GM19438 (cell line): ENCODE results near the gene SSBP3.
"Not testable (repeated sequence)": the region's sequence is repeated elsewhere in the genome, so short reads cannot be mapped to it uniquely, and the experiment has no call there.

ENCODE experiments used
- ATAC-seq: cut with Tn5 transposase; IDR thresholded peaks from one replicate; pipeline ENCODE4 v1.9.1; 2021; ENCODE audit warnings: low read depth; ENCODE audit not compliant: unreplicated experiment

SSBP3 gene

DNA sequence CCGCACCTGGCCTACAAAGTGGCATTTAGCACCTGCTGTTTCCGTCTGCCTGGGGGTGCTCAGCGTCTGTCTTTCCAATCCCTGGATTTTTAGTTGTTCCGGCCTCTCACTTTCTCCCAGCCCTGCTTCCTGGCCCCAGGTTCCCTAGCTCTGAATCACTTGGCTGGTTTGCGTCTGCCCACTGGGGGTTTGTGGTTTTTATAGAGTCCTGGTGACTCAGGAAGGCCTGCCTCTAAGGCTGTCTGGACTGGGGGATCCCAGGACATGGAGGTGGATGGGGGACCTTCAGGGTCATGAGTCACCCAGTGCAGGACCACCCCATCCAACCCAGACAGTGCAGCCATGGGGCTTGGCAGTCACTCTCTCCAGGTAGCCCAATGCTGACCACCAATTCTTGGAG, 152.7 kb downstream of the SSBP3 start:
- ATAC-seq = no peak

DNA sequence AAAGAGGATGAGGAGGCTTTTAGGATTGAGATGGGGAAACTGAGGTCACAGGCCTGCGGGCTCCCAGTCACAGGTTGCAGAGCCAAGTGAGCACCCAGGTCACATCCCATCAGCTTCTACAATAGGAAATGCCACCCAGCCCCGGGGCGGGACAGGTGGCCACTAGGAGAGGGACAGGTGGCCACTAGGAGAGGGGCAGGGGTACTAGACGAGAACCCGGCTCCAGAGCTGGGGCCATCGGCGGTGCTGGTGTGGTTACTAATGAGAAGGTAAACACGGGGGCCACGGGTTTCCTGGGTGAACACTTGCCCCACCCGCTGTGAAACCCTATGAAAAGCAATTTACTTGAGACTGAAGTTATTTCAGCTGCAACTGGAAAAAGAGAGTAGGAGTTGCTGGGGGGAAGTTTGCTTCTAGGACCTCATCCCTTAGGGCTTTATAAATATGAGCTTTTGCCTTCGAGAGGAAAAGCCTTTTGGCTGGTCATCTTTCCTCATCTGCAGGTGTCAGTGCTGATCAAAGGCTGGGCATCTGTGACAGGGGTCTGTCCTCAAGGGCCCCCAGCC, 153.7 kb downstream of the SSBP3 start:
- ATAC-seq = no peak

DNA sequence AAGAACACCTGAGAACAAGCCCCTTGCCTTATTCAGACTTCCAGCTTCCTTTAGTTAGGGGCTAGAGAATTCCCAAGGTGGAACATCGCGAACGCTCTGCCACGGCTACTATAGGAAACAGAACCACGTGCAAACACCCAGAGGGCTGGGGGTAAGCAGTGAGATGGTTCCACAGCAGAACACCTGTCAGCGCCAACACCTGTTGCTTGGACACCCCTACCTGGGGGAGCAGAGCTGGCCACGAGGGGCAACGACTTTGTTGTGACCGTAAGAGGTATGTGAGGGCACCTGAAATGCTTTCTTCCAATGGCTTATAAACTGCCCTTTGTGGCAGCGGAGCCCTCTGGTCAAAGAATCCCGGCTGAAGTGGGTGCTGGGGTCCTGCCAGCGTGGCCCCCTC, 155.5 kb downstream of the SSBP3 start:
- no peak for ATAC-seq

DNA sequence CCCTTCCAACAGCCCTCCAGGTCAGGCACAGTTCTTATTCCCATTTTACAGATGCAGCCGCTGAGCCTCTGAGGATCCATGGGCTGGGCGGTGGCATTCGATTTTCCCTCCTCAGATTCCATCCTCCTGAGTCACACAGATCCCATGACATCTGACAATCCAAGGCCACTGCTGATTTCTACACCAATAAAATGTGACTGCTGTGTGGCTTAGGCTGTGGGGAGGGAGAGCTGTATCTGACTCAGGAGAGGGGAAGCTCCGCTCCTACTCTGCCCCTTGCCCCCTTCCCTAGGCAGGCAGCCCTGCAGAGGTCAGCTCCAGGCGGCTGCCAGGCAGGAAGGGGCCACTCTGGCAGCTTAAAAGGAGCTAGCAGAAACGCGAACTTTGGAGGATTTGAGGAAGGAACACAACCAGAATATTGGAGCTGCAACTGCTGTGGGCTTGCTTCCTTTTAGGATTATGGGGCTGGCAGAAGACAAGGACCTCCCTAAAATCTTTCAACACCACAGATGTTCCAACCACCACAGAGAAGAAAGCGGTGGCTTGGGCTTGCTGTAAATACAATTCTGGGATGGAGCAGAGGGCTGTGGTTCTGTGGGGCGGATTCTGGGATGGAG, 156.3 kb downstream of the SSBP3 start:
- no peak for ATAC-seq

DNA sequence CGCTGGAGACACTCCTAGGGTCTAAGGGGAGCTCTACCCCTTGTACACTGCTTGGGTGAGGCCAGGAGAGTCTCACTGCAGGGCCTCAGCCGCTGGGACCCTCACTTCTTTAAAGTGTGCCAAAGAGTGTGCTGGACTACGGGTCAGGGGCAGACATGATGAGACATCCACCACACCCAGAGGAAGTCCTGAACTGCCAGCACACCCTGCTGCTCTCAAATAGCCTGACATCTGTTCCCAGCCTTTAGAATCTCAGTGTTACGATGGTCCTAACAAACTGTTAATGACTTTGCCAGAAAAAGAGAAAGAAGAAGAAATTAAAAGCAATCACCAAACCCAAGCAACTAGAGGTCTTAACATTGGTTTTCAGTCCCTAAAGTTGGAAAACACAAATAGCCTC, 157.2 kb downstream of the SSBP3 start:
- ATAC-seq = no peak

DNA sequence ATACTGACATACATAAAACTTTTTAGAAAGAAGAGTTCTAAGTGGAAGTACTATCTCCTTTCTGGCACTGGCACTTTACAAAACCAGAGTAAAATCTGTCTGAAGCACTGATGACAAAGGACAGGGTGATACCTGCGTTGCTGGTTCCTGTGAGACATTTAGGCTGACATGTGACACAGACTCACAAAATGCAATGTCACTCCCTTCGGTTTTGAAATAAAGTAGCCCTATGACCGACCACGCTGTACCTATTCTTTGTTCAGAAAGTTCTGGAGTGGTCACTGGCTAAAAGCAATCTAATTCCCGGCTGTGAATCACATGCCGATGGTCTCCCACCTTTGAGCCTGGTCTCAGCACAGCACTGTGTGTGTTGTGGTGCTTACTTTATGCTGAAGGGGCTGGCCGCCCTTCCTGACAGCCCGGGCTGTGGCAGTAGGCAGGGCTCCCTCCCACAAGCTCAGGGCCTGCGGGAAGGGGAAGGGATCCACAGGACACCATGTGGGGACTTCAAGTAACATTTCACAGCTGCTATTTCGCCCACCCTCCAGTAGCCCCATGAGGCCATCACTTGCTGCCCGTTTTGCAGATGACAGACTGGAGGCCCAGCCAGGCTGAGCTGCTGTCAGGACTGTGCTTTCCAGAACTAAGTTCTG, 158.2 kb downstream of the SSBP3 start:
- no peak for ATAC-seq

DNA sequence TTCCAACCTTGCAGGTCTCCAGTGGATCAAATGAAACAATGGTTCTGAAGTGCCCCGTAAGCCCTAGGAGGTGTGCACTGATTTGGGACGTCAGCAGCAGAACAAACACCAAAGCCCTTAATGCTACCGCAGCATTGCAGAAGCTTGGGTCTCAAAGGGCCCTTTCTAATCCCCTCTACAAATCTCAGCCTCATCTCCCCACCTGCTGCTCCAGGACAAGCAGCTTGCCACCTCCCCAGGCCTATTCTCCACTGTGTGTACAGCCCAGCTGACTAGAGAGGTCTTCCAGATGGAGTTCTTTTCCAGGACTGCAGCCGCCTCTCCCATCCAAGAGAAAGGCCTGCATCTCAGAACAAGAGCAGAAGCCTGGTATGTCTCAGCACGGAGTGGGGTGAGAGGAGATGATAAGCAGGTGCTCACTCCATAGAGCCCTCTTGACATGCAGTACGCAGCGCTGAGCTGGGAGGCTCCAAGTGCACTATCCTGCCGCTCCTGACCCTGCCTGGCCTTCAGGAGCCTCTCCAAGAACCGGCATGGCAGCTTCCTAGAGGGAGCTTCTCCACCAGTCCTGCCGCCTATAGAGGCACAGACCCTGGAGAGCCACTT, 160.0 kb downstream of the SSBP3 start:
- no peak for ATAC-seq

DNA sequence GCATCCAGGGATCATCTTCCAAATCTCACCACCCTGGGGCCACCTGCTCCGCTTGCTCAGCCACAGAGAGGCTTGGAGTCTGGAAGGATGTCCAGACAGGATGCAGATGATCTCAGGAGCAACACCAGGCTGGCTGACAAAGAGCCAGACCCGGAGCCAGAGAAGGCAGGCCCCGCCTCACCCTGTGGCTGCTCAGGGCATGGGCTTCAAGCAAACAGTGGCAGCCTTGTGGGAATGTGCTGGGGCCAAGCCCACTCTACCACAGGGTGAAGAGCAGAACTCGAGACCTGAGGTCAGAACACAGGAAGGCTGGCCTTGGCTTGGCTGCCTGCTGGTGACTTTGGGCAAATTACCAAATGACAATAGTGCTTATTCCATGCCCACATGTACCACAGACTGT, 160.7 kb downstream of the SSBP3 start:
- no peak for ATAC-seq

DNA sequence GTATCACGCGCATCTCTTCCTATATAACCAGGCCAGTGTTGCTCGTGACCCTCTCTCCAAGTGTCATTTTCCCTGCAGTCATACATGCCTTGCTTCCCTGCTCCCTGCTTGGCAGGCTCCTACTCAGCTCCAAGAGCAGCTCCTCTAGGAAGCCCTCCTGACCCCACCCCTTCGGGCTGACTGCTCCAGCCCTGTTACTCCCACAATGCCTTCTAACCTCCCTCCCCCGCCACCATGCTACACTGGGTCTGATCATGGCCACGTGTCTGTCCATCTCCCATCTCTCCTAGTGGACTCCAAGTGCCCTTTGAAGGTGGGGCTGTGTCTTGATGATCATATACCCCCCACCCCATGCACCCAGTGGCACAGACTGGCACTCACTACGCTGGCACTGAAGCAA, 161.5 kb downstream of the SSBP3 start:
- ATAC-seq = no peak

DNA sequence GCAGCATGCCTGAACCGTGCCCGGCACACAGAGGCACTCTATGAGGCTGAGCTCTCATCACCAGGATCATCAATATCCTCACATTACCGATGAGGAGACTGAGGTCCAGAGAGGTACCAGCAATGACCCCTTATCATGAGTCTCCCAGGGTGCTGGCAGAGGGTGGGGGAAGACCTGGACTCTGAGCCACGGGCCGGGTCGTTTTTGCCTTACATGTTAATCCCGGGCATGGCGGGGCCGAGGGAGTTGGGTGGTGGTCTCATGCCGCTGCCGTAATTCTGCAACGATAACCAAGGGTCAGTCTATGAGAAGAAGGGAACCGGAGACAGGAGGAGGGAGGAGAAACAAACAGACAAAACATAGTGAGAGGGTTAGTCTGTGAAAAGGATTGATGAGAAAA, 163.2 kb downstream of the SSBP3 start:
- ATAC-seq = no peak

DNA sequence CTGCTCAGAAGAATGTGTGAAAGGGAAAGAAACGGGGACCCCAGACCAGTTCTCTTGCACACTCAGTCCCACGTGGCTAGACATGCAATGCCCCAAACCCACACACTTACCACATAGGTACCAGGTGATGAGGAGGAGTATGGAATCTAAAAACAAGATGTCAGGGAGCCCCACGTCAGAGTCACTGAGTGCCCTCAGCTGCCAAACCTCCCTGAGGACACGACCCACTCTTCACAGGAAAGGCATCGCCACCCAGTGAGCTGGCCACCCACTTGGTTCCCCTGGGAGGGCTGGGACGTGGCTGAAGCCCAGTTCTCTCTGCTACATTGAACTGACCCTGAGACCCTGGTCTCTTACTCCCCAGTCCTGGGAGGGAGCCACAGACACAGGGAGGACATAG, 164.8 kb downstream of the SSBP3 start:
- no peak for ATAC-seq

DNA sequence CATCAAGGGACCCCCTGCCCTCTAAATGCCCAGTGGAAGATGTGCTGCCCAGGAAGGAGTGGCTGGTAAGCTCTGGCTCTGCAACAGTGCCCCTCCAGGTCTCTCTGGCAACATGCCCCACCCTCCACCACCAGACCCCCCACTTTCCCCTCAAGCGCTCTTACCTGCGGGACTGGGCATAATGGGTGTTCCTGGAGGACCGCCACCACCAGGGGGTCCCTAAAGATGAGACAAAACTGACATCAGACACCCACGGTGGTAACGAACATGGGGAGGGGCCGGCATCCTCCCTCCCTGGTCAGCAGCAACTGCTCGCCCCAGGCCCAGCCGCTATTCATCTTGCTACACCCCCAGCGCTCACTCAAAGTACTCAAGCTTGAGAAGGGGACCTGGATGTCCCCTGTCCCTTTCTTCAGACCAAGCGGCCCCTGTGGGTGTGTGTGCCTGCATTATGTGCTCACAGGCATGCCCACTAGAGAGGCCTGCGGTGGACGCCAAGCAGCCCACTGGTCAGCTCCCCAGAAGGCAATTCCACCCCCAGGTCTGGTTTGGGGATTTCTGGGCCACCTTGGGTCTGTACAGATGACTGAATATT, 165.4 kb downstream of the SSBP3 start:
- no peak for ATAC-seq

DNA sequence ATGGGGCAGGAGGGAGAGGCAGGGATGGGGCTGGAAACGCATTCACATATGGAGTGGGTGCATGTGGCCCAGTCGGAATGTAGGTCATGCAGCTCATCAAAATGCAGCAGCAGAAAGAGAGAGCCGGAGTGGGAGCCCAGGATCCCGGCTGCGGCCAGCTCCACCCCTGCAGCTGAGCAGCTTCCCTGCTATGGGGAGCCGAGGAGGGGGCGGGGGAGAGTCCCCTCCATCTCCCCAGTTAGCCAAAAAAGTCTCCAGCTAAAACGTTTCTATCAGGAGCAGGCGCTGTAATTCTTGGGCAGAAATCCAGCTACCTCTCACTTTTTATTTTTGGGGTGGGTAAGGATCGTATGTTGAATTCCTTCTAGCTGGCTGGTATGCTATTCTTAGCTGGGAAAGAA, 166.6 kb downstream of the SSBP3 start:
- ATAC-seq = no peak

DNA sequence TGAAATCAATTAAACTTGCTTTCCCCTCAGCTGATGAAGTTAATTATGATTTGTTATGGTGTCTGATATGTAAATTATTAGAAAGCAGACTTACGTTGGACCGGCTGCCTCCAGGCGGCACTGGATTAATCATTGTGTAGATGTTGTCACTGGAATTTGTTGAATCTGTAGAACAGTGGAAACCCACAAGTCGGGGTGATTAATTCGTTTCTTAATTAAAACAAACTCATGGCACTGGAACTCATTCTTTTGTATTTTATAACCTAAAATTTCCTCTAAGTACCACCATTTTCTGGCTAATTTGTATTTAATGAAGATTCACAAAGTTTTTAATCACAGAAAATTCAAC, 167.2 kb downstream of the SSBP3 start:
- ATAC-seq = no peak

DNA sequence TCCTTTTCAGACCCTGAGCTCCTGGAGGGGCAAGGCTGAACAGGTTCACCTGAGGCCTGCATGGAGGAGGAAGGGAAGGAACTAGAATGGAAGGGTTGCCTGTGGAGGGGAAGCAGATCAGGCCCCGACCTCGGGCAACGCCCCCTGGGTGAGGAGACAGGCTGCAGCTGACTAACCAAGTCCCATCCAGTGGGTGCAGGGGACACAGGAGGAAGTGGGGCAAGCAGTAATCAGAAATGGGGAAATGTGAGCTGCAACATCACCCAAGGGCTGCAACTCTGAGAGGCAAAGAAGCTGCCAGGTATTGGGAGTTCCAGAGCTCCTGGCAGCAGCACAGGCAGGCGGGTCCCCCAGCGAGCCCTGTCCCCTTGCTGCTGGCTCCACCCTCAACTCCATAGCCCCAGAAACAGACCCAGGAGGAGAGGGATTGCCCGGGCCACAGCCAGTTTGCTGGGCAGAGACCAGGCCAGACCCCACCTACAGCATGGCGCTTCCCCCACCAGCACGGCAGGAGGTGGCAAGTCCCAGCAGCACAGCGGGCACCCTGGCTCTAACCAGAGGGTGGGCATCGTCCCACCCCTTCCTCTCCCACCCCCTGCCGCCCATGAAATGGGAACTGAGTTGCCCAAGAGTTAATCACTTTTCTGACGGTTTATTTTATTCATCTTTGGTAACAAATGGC, 167.7 kb downstream of the SSBP3 start:
- no peak for ATAC-seq

DNA sequence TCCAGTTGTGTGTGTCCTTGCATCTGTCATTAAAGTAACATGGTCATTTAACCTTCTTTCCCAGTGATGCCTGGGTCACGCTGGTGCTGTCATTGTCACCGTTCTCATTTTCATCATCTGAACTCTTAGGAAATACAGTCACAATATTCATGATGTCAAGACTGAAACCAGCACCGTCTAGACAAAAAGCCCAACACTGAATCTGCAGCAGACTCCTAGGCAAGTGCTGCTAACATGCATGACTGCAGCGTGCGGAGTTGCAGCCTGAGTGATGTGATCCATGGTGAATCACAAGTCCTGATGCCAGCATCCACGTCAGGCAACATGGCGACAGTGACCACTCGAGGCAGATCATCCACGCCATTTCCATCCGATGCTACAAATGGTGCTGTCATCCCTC, 168.6 kb downstream of the SSBP3 start:
- no peak for ATAC-seq

DNA sequence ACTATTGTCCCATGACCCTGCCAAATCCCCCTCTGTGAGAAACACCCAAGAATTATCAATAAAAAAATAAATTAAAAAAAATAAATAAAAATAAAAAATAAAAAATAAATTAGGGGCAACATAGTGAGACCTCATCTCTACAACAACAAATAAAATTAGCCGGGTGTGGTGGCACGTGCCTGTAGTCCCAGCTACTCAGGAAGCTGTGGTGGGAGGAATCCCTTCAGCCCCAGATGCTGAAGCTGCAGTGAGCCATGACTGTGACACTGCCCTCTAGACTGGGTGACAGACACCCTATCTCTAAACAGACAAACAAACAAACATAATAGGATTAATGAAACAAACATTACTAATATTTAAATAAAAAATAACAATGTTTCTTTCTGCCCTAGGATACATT, 171.9 kb downstream of the SSBP3 start:
- no peak for ATAC-seq

DNA sequence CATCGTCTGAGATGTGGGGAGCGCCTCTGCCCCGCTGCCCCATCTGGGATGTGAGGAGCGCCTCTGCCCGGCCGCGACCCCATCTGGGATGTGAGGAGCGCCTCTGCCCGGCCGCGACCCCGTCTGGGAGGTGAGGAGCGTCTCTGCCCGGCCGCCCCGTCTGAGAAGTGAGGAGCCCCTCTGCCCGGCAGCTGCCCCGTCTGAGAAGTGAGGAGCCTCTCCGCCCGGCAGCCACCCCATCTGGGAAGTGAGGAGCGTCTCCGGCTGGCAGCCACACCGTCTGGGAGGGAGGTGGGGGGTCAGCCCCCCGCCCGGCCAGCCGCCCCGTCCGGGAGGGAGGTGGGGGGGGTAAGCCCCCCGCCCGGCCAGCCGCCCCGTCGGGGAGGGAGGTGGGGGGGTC, 173.0 kb downstream of the SSBP3 start:
- ATAC-seq = not testable (repeated sequence)

DNA sequence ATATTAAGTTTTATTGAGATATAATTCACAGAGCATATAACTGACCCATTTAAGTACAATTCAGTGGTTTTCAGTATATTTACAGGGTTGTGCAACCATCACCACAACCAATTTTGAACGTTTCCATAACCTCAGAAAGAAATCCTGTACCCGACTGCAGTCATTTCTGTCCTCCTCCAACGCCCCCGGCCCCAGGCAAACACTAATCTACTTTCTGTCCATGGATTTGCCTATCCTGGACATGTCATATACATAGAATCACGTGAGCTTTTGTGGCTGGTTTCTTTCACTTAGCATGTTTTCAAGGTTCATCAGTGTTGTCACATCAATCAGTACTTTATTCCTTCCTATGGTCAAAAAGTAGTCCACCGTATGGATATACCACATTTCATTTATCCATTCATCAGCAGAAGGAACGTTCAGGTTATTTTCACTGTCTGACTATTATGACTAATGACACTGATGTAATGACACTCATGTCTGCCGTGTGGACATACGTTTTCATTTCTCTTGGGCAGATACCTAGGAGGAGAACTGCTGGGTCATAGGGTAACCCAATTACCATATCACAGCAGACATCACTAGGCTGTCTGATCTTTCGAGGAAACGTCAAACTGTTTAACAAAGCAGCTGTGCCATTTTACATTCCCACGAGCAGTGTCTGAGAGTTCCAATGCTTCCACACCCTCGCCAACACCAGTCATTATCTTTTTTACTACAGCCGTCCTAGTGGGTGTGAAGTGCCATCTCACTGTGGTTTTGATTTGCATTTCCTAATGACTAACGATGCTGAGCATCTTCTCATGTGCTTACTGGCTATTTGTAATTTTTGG, 175.5 kb downstream of the SSBP3 start:
- ATAC-seq = no peak

DNA sequence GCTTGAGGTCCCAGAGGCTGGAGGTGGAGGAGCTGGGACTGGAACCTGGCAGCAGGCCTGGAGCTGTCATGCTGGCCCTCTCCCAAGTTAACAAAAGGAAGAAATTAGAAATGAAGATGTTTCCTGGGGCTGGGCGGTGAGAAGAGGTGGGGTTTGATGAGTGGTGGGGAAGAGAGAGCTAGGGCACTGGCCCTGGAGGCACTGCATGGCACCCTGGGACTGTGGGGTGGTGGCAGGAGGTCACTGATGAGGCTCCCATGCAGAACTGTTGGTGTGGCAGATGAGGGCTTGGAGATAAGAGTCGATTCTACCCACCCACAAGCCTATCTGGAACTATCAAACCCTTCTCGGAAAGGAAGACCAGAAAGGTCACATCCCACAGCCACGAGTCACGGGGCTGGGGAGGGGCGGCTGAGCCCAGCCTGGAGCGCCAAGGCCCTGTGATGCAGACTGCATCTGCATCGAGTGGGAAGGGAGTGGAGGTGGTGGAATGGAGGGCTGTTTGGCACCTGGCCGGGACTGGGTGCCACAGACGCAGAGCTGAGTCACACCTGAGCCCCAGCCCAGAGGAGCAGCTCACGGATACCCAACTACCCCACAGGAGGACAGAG, 176.8 kb downstream of the SSBP3 start:
- no peak for ATAC-seq
